Spleen (tissue), 11 donors: ENCODE measurements around the gene EGFLAM. TPM values are rescaled to one million over a fixed set of nuclear protein-coding genes. Genes with fewer than 3 reads are reported as not detected.

ENCODE experiments used
- DNase-seq: peaks from one replicate; pipeline ENCODE4 v3.0.0-alpha.2; 2020
- H3K27ac ChIP-seq, 8 donors: fragments of 200-600 bp; sonication (generic) in 7 of 8; 1 replicate in 4 of 8; 2 replicates in 4 of 8; pipeline versions ENCODE4 v1.5.0 to v1.8.0; 2016 to 2021; ENCODE audit warnings: inconsistent platforms in 4 of 8, mild to moderate bottlenecking in 4 of 8, moderate library complexity in 1 of 8
- H3K27me3 ChIP-seq, 7 donors: fragments of 200-600 bp; sonication (generic) in 6 of 7; replicated peaks in 1 of 7; 1 replicate in 4 of 7; 2 replicates in 3 of 7; pipeline versions ENCODE4 v1.5.0 to v1.8.0; 2016 to 2021; ENCODE audit warnings: inconsistent platforms in 3 of 7, mild to moderate bottlenecking in 1 of 7
- H3K36me3 ChIP-seq, 6 donors: fragments of 200-600 bp; sonication (generic) in 5 of 6; 1 replicate in 4 of 6; 2 replicates in 2 of 6; pipeline versions ENCODE4 v1.5.0 to v1.8.0; 2016 to 2021; ENCODE audit warnings: inconsistent platforms in 2 of 6
- H3K4me1 ChIP-seq, 6 donors: fragments of 200-600 bp; sonication (generic) in 5 of 6; 1 replicate in 3 of 6; 2 replicates in 3 of 6; pipeline versions ENCODE4 v1.5.0 to v1.8.0; 2016 to 2021; ENCODE audit warnings: inconsistent platforms in 3 of 6
- H3K4me3 ChIP-seq, 8 donors: fragments of 200-600 bp; sonication (generic) in 7 of 8; 1 replicate in 4 of 8; 2 replicates in 4 of 8; pipeline versions ENCODE4 v1.5.0 to v1.8.0; 2016 to 2021; ENCODE audit warnings: inconsistent platforms in 4 of 8, mild to moderate bottlenecking in 4 of 8, moderate library complexity in 2 of 8
- H3K9me3 ChIP-seq, 8 donors: fragments of 200-600 bp; sonication (generic) in 7 of 8; 1 replicate in 4 of 8; 2 replicates in 4 of 8; pipeline versions ENCODE4 v1.5.0 to v1.8.0; 2016 to 2021; ENCODE audit warnings: inconsistent platforms in 4 of 8
- CTCF ChIP-seq, 11 experiments: fragments of 200-600 bp in 7 of 11; fragments of 450-650 bp in 4 of 11; sonication (generic) in 4 of 11; IDR thresholded peaks in 8 of 11; conservative IDR thresholded peaks in 3 of 11; 1 replicate in 7 of 11; 2 replicates in 4 of 11; pipeline versions ENCODE4 v1.4.0 to v1.8.0; 2016 to 2021; ENCODE audit warnings: antibody characterized with exemption in 11 of 11, inconsistent platforms in 4 of 11, mild to moderate bottlenecking in 1 of 11
- POLR2A ChIP-seq, 3 donors: fragments of 450-650 bp; IDR thresholded peaks; one replicate each; pipeline ENCODE4 v1.5.1; 2017; ENCODE audit warnings: antibody characterized with exemption in 3 of 3, mild to moderate bottlenecking in 1 of 3
- POLR2AphosphoS5 ChIP-seq, 3 donors: sonication (generic); formaldehyde crosslinking; IDR thresholded peaks; one replicate each; pipeline ENCODE4 v1.5.1; 2017; ENCODE audit warnings: antibody characterized with exemption in 3 of 3
- WGBS, 5 donors: extraction: QIAGEN DNeasy Blood & Tissue Kit in 3 of 5; methylation state at CpG; one replicate each; pipeline versions ENCODE4 v1.1.5 to v1.1.7; 2013 to 2018; 5-methylcytosine and 5-hydroxymethylcytosine counted together
- intact Hi-C: fragments of 100-400 bp; cut with DNase I; formaldehyde crosslinking; loops from one replicate; pipeline ENCODE4 v1.15.0; 2023; ENCODE audit warnings: low total_unique reads
- polyA plus RNA-seq, 3 donors: library from polyadenylated mRNA; stranded (reverse); fragments of 200-250 nt; gene quantifications; one replicate each; pipeline ENCODE4 v1.2.1, GENCODE V29; 2013
- total RNA-seq, 7 donors: library from RNA; depleted of rRNA in 3 of 7; stranded (reverse); fragments of >200 nt in 3 of 7; fragmentation: NEBNext Ultra II Directional in 4 of 7; extraction: Animal tissue kit (Norgen Biotek cat#: 25700) in 4 of 7; gene quantifications; one replicate each; pipeline versions ENCODE4 v1.1.0 to v1.2.1, GENCODE V29; 2016 to 2021
- donor health status: healthy with polysubstance abuse.
- donor health status: DM: no; HTN: no; CAD: no; lungs with moderate emphysema.
- donor health status: DM: no; HTN: no; CAD: no.
- donor health status: Bipolar disorder and iron deficiency.
- donor health status: healthy.
- donor health status: DM: no; HTN: no; CAD: no.
- donor health status: DM: yes; HTN: yes; CAD: no.

The EGFLAM gene
- total and polyA plus RNA-seq, 10 donors, result 6.0 to 16.8 (median 10.9) TPM

GRCh38 chr5:38473008-38473407 is 214.6 kb downstream of the EGFLAM start:
- Histone ChIP-seq H3K27me3 (peaks cover 0 to 91% (median 0%) of the 10 kb centered on the region in 7 donors), H3K36me3 (no peaks in the 10 kb centered on the region), H3K4me1 (peaks cover 0 to 20% (median 8%) of the 10 kb centered on the region in 6 donors), H3K4me3 (no peak overlapping the region), H3K27ac (peak overlapping the region in 1 of 8 donors; percentile 25), H3K9me3 (no peaks in the 10 kb centered on the region)
- no peak for TF ChIP-seq CTCF (IDR thresholded peaks at IDR 0.05 in 8 of 11, conservative IDR thresholded peaks at IDR 0.05 in 3 of 11)
- TF ChIP-seq POLR2A (IDR thresholded peaks at IDR 0.05), result no peak
- TF ChIP-seq POLR2AphosphoS5 (IDR thresholded peaks at IDR 0.05), result peak in 1 of 3 donors; percentile 56
- 29 to 42% (median 38%) methylated on average over 8 of the region's 8 CpGs for WGBS, 5 donors
- DNase-seq, result no peak
- intact Hi-C loops, result no loop called here

GRCh38 chr5:38478166-38478565 is 219.8 kb downstream of the EGFLAM start:
- Histone ChIP-seq H3K4me1 (no peaks in the 10 kb centered on the region), H3K9me3 (no peaks in the 10 kb centered on the region), H3K4me3 (no peak overlapping the region), H3K27me3 (peaks cover 0 to 88% (median 0%) of the 10 kb centered on the region in 7 donors), H3K36me3 (peaks cover 0 to 20% (median 6%) of the 10 kb centered on the region in 6 donors), H3K27ac (no peak overlapping the region)
- 63 to 72% (median 67%) methylated on average over 3 of the region's 3 CpGs for WGBS, 5 donors
- no peak for DNase-seq
- no peak for TF ChIP-seq POLR2A (IDR thresholded peaks at IDR 0.05)
- no peak for TF ChIP-seq CTCF (IDR thresholded peaks at IDR 0.05 in 8 of 11, conservative IDR thresholded peaks at IDR 0.05 in 3 of 11)
- no peak for TF ChIP-seq POLR2AphosphoS5 (IDR thresholded peaks at IDR 0.05)
- intact Hi-C loops, result no loop called here

GRCh38 chr5:38478878-38479277 is 220.5 kb downstream of the EGFLAM start:
- WGBS, 5 donors, result 61 to 78% (median 69%) methylated on average over 3 of the region's 3 CpGs

More at GRCh38 chr5:38478878-38479277, 220.5 kb downstream of the EGFLAM start:
- peaks cover 0 to 87% (median 0%) of the 10 kb centered on the region in 7 donors for H3K27me3 ChIP-seq
- H3K4me1 ChIP-seq, result no peaks in the 10 kb centered on the region
- intact Hi-C loops, result no loop called here
- DNase-seq, result no peak
- no peak for TF ChIP-seq CTCF (IDR thresholded peaks at IDR 0.05 in 8 of 11, conservative IDR thresholded peaks at IDR 0.05 in 3 of 11)
- TF ChIP-seq POLR2AphosphoS5 (IDR thresholded peaks at IDR 0.05), result no peak
- no peak for TF ChIP-seq POLR2A (IDR thresholded peaks at IDR 0.05)
- H3K27ac ChIP-seq, result peak overlapping the region in 1 of 8 donors; percentile 47
- H3K4me3 ChIP-seq, result no peak overlapping the region
- peaks cover 0 to 27% (median 6%) of the 10 kb centered on the region in 6 donors for H3K36me3 ChIP-seq
- H3K9me3 ChIP-seq, result no peaks in the 10 kb centered on the region
